NK-92 (cell line): Measurements from ENCODE around the gene C4orf51.

Experiments
- DNase-seq: peaks from one replicate; lab custom pipeline; 2025; ENCODE audit not compliant: unreplicated experiment; lab: John Stamatoyannopoulos, UW

The C4orf51 gene

DNA sequence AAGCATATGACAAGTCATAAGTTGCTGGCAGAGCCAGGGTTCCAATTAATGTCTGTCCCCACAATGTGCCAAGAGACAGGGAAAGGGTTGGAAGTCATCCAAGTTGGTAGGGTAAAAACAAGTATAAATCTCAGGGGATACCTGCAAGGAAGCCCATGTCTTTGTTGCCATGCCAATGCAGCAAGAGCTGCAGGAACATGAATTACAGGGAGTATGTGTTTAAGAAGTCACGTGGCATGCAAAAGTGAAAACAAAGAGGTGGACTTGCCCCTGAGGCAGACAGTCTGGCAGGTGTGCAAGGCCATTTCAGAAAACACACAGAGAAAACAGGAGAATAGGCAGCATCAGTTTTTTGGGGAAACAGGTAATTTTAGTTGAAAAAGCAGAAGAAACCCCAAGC is 29.4 kb downstream of the C4orf51 start:
- DNase-seq, result no peak

DNA sequence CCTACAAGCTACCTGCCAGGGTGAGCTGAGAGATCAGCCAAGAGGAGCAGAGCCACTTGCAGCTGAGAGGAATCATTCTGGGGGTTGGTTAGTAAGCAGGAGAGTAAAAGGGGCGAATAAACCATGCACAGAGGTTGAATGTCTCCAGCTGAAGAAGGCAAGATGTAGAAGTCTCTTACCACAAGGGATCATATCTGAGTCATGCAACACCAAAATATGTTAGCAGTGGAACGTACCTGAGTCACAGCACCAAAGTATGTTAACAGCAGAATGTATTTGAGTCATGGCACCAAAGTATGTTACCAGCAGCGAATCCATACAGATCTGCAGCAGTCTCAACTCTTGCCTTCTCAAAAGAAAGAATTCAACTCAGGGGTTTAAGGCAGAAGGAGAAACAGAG is 29.9 kb downstream of the C4orf51 start:
- DNase-seq, result no peak

DNA sequence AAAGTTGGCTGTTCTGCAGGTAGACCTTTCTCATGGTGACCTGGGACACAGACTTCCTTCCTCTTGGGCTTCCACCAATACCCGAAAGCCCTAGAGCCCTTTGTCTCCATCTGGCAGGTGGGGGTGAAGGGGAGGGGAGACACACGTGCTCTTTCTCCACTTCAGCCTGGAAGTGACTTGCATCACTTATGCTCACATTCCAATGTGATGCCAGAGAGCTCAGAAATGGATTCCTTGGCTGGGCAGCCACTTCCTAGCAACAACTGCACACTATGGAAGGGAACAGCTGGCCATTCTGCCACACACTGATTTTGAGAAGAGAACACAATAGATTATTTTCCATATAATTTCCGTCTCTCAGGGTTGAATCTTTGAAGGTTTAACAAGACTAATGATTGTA is 36.3 kb downstream of the C4orf51 start:
- DNase-seq, result no peak

DNA sequence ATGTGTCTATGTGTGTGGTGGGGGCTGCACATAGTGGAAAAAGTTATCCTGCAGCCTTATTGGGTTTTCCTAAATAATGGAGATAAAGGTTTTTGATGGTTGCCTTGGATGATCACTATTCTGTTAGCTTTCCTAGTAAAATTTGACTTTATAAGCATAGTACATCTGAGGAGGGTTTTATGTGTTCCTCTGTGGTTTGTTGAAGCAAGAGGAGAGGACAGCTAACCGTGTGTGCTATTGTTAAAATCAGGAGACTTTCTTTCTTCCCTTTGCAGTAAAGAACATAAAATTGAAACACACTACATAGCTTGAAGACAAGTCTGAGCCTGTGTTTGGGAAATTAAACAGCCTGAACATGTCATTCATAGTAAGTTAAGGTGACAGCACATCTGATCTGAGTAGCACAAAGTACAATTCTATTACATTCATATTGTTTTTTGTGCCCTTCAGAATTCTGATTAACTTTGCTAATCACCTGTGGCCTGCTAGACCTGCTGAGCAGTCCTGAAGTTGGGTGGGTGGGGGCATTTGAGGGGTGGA is 36.8 kb downstream of the C4orf51 start:
- DNase-seq, result no peak

DNA sequence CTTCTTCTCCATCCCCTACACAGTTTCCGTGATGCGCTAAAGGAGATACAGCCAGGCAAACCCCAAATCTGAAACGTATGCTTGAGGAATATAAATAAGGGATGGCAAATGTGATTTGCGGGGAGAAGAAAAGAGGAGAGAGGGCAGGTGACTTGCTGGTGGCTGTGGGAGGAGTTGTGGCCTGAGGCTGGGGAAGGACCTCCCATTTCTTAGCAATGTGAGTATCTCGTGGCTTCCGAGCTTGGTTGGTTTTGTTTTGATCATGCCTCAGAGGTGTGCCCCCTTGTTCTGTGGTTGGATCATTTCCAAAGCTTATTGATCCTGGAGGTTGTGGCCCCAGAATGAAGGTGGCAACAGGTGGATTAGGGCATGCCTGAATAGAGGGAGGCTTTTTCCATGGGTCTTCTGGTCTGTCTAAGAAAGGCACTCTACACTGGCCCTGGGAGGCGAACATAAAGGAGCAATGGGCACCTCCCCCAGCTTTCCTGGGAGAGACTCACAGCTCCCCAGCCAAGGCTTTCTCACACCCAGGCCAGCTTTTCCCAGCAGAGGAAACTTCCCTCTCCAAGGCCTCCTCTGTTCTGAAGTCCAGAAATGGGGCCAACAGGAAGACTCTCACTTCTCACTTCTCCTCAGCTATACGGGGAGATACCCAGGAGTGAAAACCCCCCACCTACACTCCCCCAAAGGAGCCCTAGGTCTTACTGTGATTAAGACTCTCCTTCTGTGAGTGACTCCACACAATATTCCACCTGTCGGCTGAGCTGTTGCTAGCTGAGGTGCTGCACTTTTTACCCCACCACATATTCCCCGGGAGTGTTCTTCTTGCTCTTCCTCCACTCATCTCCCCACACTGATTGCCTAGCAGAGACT is 40.0 kb downstream of the C4orf51 start:
- no peak for DNase-seq

DNA sequence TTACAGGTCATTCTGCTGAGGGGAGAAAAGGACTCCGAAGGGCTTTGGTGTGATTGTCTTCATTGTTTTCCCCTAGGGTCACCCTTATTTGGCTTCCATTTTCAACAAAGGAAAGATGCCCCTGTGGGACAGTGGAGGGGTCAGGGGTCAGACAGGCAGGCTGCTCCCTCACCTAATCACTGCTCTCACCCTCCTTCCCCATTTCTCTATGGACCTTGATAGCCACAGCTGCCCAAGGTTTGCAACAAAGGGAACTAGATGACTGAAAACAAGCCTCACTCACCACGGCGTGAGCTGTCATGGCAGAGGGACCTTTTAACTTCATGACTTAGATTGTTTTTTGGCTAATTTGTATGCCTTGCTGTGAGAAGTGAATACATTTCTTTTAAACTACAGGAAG is 40.7 kb downstream of the C4orf51 start:
- no peak for DNase-seq

DNA sequence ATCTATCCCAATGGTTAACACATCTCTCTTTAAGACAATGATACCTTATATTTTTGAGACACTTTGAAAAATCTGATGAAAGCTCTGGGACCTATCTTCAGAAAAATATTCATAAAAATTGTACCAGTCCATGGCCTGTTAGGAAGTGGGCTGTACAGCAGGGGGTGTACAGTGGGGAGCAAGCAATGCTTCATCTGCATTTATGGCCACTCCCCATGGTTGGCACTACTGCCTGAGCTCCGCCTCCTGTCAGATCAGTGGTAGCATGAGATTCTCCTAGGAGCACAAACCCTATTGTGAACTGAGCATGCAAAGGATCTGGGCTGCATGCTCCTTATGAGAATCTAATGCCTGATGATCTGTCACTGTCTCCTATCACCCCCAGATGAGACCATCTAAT is 42.6 kb downstream of the C4orf51 start:
- no peak for DNase-seq

DNA sequence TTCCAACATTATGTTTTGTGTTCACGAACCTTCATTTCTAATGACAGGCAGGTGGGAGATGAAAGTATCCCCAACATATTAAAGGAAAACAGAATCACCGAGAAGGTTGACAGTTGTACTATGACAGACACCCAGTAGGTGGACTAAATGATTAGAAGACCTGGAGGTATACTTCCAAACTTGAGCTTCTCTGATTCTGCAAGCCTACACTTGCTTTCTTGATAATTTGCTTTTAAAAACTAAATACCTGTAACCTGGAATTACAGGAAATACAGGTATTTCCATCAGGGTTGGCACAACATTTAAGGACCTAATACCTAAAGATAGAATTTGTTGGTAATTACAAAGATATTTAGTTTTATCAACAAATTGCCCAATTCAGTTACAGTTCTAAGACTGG is 43.4 kb downstream of the C4orf51 start:
- DNase-seq, result no peak

DNA sequence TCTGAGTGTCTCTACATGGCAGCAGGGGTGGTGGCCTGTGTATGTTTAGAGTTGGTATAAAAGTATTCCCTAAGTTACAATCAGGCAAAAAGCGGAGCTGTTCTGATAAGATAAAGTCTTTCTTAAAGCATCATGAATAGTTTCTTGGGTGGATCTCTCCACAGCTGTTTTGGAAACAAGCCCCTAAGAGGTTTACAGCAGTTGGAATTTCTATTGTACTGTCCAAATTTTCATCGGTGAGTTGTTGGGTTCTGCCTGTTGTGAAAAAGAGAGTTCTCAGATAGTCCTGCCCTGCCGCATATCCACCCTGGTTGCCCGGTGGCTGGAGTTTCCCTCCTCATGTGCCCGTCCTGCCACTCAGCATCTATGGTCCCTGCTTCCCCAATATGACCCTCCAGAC is 50.1 kb downstream of the C4orf51 start:
- DNase-seq, result no peak

DNA sequence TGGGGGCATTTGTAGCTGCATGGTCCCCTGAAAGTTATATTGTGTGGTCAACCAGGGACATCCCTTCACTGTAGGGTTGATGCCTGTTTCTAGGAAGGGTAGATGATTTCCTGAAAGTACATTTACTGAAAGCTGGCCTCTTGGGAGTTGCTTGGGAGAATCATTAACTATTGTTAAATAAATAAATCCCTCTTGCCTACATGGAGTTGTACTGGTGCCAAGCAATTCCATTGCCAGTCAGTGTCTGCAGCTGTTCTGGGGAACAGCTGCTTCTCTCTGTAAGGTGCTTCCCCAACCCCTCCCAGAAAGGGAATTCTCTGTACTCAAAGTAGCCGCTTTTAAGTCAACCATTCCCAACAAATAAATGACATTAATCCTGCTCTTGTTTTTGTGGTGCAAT is 51.1 kb downstream of the C4orf51 start:
- no peak for DNase-seq

DNA sequence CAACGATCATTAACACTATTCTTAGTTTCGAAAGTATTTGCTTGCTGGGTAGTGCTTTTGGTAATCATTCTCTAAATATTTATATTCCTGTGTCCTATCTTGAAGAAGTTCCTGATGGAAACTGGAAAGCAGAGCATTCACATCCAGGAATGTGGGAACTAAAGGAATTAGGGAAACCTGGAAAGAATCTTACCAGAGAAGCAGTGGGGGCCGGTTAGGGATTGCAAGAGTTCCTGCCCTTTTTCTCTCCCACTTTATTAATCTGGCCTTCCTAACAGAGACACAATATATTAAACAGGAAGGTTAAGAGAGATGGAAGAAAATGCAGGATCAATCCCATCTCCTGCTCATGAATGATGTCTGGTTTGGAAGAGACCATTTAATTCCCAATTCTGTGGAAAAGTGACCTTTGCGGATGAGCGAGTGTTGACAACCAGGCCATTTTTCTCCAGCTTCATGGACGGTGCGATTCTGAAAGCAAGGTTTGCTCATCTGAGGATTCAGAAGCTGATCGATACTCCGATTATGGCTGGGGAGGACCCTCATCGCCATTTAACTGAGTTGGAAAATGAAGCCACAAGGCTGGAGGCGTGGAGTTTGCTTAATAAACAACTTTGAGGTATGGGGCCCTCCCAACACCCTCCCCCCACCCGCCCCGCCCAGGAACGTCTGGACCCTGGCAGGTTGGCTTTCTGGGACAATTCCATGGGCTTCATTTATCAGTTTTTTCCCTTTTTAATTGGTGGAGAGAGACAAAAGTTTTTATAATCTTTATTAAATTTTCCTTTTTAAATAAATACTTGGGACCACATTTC is 52.3 kb downstream of the C4orf51 start:
- no peak for DNase-seq

DNA sequence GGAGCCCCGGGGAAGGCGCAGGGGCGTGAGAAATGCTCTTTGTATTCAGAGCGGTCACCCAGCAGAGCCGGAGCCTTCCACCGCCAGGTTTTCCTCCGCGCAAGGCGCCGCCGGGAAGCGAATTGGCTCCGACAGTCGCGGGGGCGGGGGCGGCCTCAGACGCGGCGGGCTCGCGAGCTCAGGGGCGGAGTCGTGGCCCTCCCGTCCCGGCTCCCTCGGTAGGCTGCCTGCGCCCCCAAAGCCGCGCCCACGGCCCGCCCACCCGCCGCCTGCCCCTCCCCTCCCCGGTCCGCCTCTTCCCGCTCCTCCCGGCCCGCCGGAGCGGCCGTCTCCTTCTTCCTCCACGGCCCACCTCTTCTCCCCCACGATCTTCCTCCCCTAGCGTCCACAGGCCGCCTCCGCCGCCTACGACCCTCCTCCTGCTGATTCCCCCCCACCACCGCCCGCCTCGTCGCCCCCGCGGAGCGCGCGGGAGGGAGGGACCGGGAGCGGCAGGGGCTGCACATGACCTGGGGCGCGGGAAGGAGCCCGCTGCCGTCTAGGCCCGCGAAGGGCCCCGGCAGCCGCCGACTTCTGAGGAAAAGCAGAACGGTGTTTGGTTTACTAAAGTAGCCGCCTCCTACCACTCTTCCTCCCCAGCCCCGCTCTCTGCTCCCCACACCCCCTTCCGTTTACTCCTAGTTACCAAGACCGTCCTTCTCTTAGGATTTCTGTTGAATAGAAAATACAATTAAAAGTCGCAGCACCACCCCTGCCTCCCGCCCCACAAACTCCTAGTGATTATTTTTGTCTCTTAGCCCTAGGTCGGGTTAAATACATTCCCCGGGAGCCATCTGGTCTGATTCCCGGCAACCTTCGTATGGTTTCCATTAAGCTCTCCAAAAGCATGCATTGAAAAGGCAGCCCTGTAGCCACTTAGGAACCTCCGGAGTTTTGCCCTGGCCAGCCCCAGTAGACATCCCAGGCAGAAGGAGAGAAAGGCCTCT is 53.2 kb downstream of the C4orf51 start:
- DNase-seq, result no peak

DNA sequence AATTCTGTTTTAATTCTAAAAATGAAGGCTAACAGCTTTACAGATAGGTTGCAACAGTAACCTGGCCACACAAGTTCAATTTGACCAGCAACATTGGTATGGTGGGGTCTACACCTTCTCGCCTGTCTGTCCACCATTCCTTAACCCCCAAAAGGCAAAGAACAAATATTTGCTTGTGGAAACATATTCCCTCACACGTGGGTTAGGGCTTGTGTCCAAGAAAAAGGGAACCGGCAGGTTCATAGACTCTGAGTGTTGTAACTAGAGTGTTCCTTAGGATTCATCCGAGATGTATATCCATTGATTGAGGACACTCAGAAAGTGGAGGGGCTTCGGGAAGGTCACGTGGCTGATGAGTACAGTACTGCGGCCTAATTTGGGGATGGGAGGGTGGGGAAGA is 54.1 kb downstream of the C4orf51 start:
- no peak for DNase-seq

DNA sequence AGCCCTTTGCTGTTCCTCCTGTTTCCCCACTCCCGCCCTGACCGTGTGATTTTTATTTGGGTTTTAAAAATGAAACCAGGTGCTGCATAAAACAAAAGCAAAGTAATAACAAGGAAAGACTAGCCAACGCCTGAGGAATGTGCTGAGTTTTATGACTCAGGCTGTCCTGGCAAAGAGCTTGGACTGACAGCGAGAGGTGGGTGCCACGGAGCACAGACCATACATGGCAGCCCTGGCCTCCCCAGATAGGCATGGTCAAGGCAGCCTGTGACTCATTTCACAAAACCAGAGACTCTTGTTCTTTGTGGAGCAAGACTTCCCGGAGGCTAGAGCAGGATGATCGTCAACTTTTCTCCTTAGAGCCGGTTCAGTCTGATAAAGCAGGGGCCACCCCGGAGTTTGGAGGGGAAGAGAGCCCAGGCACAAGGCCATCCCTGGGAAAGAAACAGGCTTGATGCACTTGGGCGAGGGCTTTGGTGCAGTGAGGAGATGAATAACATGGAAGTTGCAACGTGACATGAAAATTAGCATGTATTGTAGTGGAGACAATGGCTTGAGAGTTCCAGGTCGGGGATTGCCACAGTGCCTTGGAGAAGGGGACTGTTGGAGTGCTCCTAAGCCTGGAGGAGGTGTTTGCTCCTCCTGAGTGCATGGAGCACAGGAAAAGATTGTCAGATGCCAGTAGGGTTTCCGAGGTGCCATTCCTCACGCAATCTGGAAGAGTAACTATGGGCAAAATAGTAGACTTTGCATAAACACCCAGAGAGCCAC is 54.8 kb downstream of the C4orf51 start:
- no peak for DNase-seq

DNA sequence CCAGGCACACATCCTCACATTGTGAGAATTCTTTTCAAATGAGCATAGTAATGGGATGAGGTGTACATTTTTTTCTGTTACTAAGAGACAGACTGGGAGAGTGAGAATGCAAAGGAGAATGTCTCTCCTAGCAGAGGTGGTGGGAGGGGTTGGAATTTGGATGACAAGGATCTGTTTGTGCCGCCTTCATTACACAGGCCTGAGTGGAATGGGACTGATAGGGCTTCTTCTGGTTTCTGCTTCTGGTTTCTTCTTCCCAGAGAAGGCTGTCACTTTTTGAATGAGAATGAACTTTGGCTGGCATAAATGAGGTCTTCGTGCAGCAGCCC is 55.4 kb downstream of the C4orf51 start:
- no peak for DNase-seq

DNA sequence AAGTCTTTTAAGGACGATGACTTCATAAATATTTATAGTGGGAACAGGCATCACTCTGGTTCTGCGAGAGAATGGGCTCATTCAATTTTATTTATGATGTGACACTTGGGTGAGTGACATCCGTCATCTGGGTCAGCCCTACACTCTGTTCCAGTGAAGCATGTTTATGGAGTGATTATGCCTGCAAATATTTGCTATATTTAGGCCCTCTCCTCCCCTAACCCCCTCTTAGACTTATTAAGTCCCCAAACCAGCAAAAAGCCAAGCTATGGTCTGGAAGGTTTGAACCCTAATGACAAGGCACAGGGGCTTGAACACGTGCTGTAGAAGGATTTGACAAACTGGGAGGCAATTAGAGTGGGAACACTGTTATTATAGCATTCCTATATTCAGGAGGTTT is 55.9 kb downstream of the C4orf51 start:
- DNase-seq, result no peak

DNA sequence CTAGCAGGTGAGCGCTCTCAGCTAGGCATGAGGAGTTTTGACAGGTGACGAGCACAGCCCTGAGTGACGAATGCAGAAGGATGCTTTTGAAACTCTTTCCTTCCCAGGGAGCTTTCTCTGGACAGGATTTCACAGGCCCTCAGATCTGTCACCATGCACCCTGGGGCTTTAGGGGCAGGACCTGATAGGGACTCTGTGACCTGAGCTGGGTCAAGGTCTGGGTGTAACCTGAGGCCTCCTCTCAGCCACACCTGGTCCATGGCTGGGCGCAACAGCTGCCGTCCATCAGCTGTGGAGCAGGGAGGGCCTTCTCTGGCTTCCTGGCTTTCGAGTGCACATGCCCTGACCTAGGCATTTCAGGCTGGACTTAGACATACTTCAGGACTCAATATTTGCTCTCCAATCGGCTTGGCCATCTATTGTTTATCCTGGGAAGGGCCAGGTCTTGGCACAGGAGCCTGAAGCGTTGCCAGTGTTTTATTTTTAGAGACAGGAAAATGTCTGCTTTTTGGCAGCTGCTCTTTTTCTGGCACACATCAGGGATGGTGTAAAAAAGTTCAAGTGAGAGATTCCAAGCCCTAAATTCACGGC is 56.4 kb downstream of the C4orf51 start:
- DNase-seq, result no peak

DNA sequence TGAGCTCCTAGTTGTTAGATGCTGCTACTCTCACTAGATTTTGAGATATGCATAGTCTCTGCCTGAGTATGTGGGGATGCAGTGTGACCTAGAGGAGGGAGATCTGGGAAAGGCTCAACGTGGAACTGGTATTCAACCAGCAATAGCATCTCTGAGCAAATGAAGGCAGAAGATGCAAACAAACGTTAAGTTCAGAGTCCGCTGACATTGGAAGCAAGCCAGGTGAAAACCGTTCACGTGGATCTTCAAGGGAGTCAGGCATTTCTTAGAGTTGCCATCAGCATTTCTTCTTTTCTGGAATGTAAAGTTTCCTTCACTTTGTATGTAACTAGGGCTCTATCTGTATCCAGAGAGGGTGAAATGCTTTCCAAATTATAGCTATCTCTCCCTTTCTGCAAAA is 59.9 kb downstream of the C4orf51 start:
- DNase-seq, result no peak

DNA sequence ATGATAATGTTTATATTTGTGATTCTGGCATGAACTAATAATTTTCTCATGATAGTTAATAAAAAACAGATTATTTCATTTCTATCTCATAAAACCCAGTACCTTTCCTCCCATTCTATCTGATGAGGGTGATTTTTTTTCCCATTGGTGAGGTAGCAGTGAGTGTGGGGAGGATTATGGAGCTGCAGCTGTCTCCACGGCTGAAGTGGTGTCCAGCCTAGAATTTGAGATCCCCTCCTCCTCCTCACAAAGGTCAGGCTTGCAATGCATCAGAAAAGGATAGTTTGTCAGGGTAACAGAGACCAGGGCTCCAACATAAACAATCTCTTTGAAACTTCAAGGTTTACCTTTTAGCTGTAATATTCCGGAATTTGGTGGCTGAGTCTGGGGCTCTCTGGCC is 60.9 kb downstream of the C4orf51 start:
- DNase-seq, result no peak

DNA sequence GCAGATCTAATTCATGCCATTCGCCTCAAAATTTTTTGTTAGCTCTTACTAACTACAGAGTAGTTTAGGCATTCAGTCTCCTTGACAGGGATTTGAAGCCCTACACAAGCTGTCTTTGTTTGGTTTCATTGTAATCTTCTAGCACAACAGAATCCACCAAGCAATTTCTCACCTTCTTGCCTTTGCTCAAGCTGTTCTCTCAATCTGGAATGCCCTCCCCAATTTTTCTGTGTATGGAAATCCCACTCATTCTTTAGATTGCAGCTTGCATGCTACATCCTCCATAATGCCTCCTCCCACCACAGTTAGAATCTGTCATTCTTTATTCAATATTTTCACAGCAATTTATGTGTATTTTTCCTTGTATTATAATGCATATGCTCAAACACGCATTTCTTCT is 63.7 kb downstream of the C4orf51 start:
- no peak for DNase-seq
